ENCODE results near the gene EML4.

GRCh38 chr2:42249887-42250286, 80.7 kb downstream of the EML4 start:
- TF ChIP-seq CTCF (optimal IDR thresholded peaks at IDR 0.05 in 1 of 3, IDR thresholded peaks at IDR 0.05 in 1 of 3, conservative IDR thresholded peaks at IDR 0.05 in 1 of 3; ENCODE audit: extremely low read depth in 1 of 3, insufficient read depth in 2 of 3, low read length in 3 of 3): no peak
- TF ChIP-seq EZH2 (IDR thresholded peaks at IDR 0.05; ENCODE audit: low read length): no peak

All from keratinocyte (primary cell).